A673 (cell line): Measurements from ENCODE around the gene RNU1-4. TPM values are rescaled to one million over a fixed set of nuclear protein-coding genes. Genes with fewer than 3 reads are reported as not detected.
"Not testable (repeated sequence)": the region's sequence is repeated elsewhere in the genome, so short reads cannot be mapped to it uniquely, and the experiment has no call there.

Experiments
- BruUV-seq: library from RNA; stranded (reverse); fragments of 400-500 nt; replicated peaks from 2 replicates; lab custom pipeline; 2021; lab: Mats Ljungman, UMichigan
- CTCF ChIA-PET: fragments of 300-600 bp; sonication (Branson Sonifier 250); formaldehyde crosslinking; loops from one replicate; lab custom pipeline; 2022; ENCODE audit warnings: antibody characterized with exemption; lab: Charles Lee
- POLR2A ChIA-PET: fragments of 300-600 bp; sonication (Branson Sonifier 250); formaldehyde crosslinking; loops from one replicate; lab custom pipeline; 2022; ENCODE audit warnings: antibody characterized with exemption; ENCODE audit not compliant: low non-redundant PET; lab: Charles Lee
- DNase-seq: peaks from one replicate; pipeline ENCODE4 v3.0.0-alpha.2; 2015; ENCODE audit warnings: low spot score
- H3K27ac ChIP-seq: fragments of 200-600 bp; sonication (generic); 2 replicates; pipeline ENCODE4 v1.5.1; 2016; ENCODE audit warnings: mixed run types, low read depth, mild to moderate bottlenecking, mixed read lengths, antibody characterized with exemption, low read length; ENCODE audit not compliant: poor library complexity, severe bottlenecking
- H3K27me3 ChIP-seq: fragments of 200-600 bp; sonication (generic); replicated peaks from 2 replicates; pipeline ENCODE4 v1.6.1; 2017; ENCODE audit warnings: mixed run types, low read depth, mild to moderate bottlenecking, mixed read lengths, antibody characterized with exemption, low read length; ENCODE audit not compliant: insufficient read depth, poor library complexity
- H3K36me3 ChIP-seq: fragments of 200-600 bp; sonication (generic); 2 replicates; pipeline ENCODE4 v1.6.1; 2016; ENCODE audit warnings: mixed run types, mild to moderate bottlenecking, mixed read lengths, antibody characterized with exemption, low read length; ENCODE audit not compliant: insufficient read depth, poor library complexity, severe bottlenecking
- H3K4me1 ChIP-seq: fragments of 200-600 bp; sonication (generic); 2 replicates; pipeline ENCODE4 v1.6.1; 2017; ENCODE audit warnings: mixed run types, mild to moderate bottlenecking, mixed read lengths, antibody characterized with exemption, low read length; ENCODE audit not compliant: insufficient read depth, poor library complexity, severe bottlenecking
- H3K4me3 ChIP-seq: fragments of 200-600 bp; sonication (generic); 2 replicates; pipeline ENCODE4 v1.5.1; 2016; ENCODE audit warnings: low read depth, mixed run types, mild to moderate bottlenecking, mixed read lengths, low read length; ENCODE audit not compliant: poor library complexity, severe bottlenecking
- H3K9me3 ChIP-seq: fragments of 200-600 bp; sonication (generic); 2 replicates; pipeline ENCODE4 v1.6.1; 2016; ENCODE audit warnings: mixed run types, low read depth, mild to moderate bottlenecking, mixed read lengths, antibody characterized with exemption, low read length; ENCODE audit not compliant: poor library complexity, severe bottlenecking
- CTCF ChIP-seq: fragments of 300-800, 200-600 bp; sonication (generic); conservative IDR thresholded peaks from 2 replicates; pipeline ENCODE4 v1.5.1; 2017; ENCODE audit warnings: low read depth, mild to moderate bottlenecking, antibody characterized with exemption, low read length, moderate library complexity, mixed read lengths
- EZH2 ChIP-seq: fragments of 200-600 bp; sonication (generic); IDR thresholded peaks from 2 replicates; pipeline ENCODE4 v1.6.1; 2017; ENCODE audit warnings: borderline replicate concordance, low read depth, mild to moderate bottlenecking, mixed read lengths, antibody characterized with exemption, low read length; ENCODE audit not compliant: poor library complexity, severe bottlenecking
- intact Hi-C: fragments of 100-400 bp; cut with micrococcal nuclease; formaldehyde crosslinking; loops from one replicate; pipeline ENCODE4 v1.10.0; 2022; ENCODE audit not compliant: unreplicated experiment
- total RNA-seq: library from RNA; stranded (reverse); gene quantifications from 2 replicates; pipeline ENCODE4 v1.2.3, GENCODE V29; 2021

The RNU1-4 gene
- total RNA-seq, 1 experiment from 2014 or later: 1,866 TPM

GRCh38 chr1:16721871-16722641 lies 18.3 kb upstream of the RNU1-4 start:
- intact Hi-C loops: no loop called here
- Histone ChIP-seq H3K4me3 (no peak overlapping the region), H3K4me1 (peaks cover 5% of the 10 kb centered on the region), H3K27ac (no peak overlapping the region), H3K9me3 (no peaks in the 10 kb centered on the region), H3K27me3 (no peaks in the 10 kb centered on the region), H3K36me3 (no peaks in the 10 kb centered on the region)
- TF ChIP-seq EZH2 (no peak), CTCF (no peak)
- DNase-seq: no peak
- BruUV-seq: no TSS peak
- CTCF ChIA-PET: no interaction called here
- POLR2A ChIA-PET: no interaction called here

GRCh38 chr1:16724718-16725438 lies 15.4 kb upstream of the RNU1-4 start:
- H3K36me3 ChIP-seq: no peaks in the 10 kb centered on the region
- ChIA-PET CTCF (no interaction called here), POLR2A (no interaction called here)
- DNase-seq: no peak
- H3K9me3 ChIP-seq: no peaks in the 10 kb centered on the region
- H3K4me1 ChIP-seq: no peaks in the 10 kb centered on the region
- no peak overlapping the region for H3K4me3 ChIP-seq
- intact Hi-C loops: no loop called here
- TF ChIP-seq EZH2: no peak
- no peak for TF ChIP-seq CTCF
- BruUV-seq: no TSS peak
- no peak overlapping the region for H3K27ac ChIP-seq
- no peaks in the 10 kb centered on the region for H3K27me3 ChIP-seq

- H3K27me3 ChIP-seq, DNase-seq, CTCF ChIA-PET, intact Hi-C loops, H3K4me3 ChIP-seq, H3K9me3 ChIP-seq, H3K27ac ChIP-seq, H3K4me1 ChIP-seq, H3K36me3 ChIP-seq, POLR2A ChIA-PET, BruUV-seq: not testable (repeated sequence)
Observed at GRCh38 chr1:16725439-16726245, 14.7 kb upstream of the RNU1-4 start.
